ENCODE results near the gene IGIP.

DNA sequence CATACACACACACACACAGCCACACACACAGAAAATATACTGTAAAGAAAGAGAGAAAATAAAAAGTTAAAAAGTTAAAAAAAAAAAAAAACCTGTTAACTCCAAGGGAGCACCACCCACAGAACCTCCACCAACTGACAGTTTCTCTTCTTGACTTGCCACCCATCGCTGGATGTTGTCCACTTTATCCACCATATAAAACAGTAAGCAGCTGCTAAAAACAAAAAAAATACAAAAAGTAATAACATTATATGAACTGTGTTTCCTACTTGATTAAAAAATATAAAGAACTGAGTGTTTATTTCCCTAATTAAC, 10.6 kb upstream of the IGIP start:
- TF ChIP-seq, protein P1, sequence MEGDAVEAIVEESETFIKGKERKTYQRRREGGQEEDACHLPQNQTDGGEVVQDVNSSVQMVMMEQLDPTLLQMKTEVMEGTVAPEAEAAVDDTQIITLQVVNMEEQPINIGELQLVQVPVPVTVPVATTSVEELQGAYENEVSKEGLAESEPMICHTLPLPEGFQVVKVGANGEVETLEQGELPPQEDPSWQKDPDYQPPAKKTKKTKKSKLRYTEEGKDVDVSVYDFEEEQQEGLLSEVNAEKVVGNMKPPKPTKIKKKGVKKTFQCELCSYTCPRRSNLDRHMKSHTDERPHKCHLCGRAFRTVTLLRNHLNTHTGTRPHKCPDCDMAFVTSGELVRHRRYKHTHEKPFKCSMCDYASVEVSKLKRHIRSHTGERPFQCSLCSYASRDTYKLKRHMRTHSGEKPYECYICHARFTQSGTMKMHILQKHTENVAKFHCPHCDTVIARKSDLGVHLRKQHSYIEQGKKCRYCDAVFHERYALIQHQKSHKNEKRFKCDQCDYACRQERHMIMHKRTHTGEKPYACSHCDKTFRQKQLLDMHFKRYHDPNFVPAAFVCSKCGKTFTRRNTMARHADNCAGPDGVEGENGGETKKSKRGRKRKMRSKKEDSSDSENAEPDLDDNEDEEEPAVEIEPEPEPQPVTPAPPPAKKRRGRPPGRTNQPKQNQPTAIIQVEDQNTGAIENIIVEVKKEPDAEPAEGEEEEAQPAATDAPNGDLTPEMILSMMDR (IDR thresholded peaks at IDR 0.05; ENCODE audit: insufficient read depth, low read length): no peak
- TF ChIP-seq, protein P2, sequence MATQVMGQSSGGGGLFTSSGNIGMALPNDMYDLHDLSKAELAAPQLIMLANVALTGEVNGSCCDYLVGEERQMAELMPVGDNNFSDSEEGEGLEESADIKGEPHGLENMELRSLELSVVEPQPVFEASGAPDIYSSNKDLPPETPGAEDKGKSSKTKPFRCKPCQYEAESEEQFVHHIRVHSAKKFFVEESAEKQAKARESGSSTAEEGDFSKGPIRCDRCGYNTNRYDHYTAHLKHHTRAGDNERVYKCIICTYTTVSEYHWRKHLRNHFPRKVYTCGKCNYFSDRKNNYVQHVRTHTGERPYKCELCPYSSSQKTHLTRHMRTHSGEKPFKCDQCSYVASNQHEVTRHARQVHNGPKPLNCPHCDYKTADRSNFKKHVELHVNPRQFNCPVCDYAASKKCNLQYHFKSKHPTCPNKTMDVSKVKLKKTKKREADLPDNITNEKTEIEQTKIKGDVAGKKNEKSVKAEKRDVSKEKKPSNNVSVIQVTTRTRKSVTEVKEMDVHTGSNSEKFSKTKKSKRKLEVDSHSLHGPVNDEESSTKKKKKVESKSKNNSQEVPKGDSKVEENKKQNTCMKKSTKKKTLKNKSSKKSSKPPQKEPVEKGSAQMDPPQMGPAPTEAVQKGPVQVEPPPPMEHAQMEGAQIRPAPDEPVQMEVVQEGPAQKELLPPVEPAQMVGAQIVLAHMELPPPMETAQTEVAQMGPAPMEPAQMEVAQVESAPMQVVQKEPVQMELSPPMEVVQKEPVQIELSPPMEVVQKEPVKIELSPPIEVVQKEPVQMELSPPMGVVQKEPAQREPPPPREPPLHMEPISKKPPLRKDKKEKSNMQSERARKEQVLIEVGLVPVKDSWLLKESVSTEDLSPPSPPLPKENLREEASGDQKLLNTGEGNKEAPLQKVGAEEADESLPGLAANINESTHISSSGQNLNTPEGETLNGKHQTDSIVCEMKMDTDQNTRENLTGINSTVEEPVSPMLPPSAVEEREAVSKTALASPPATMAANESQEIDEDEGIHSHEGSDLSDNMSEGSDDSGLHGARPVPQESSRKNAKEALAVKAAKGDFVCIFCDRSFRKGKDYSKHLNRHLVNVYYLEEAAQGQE (IDR thresholded peaks at IDR 0.05; ENCODE audit: insufficient replicate concordance, low read depth): no peak
- TF ChIP-seq SPI1 (IDR thresholded peaks at IDR 0.05; ENCODE audit: borderline replicate concordance, low read depth): no peak
- TF ChIP-seq POLR2AphosphoS5 (IDR thresholded peaks at IDR 0.05; ENCODE audit: low read depth): no peak
- no peak for TF ChIP-seq GABPA (IDR thresholded peaks at IDR 0.05; ENCODE audit: low read depth)
